Head of caudate nucleus (tissue), 42 donors: ENCODE measurements around the gene FANCG.
A peak's percentile ranks its signal among the peaks of the same experiment; 100 is the strongest.

Experiments
- DNase-seq, 42 donors: peaks; one replicate each; pipeline versions ENCODE4 v3.0.0 to v3.0.0-alpha.2; 2020 to 2021; ENCODE audit warnings: mixed read lengths in 7 of 42
- intact Hi-C: fragments of 100-400 bp; cut with DNase I; formaldehyde crosslinking; loops from one replicate; pipeline ENCODE4 v1.15.0; 2022

The FANCG gene

GRCh38 chr9:35105571-35106342 lies 26.0 kb upstream of the FANCG start:
- no peak for DNase-seq
- intact Hi-C loops, result no loop called here

GRCh38 chr9:35105126-35105525 lies 25.4 kb upstream of the FANCG start:
- peak in 2 of 42 donors; percentile 9 to 16 for DNase-seq
- intact Hi-C loops, result no loop called here

- intact Hi-C loops, result no loop called here
- DNase-seq, result peak in 17 of 42 donors; percentile 19 to 76 (median 43)
Measured at GRCh38 chr9:35104586-35104985, 24.8 kb upstream of the FANCG start.

- intact Hi-C loops, result no loop called here
- DNase-seq, result no peak
Measured at GRCh38 chr9:35103660-35104191, 24.0 kb upstream of the FANCG start.

GRCh38 chr9:35102769-35103659 lies 23.3 kb upstream of the FANCG start, which contains the start of gene STOML2:
TSS of gene STOML2 (minus strand) at chr9:35103131. CDS start at chr9:35103094, 37 bp downstream.
- intact Hi-C loops, result no loop called here
- DNase-seq, result peak; percentile 93 to 99 (median 97)

- peak in 2 of 42 donors; percentile 44 to 51 for DNase-seq
- intact Hi-C loops, result no loop called here
Measured at GRCh38 chr9:35102465-35102768, 22.7 kb upstream of the FANCG start.

GRCh38 chr9:35097573-35097972 lies 17.8 kb upstream of the FANCG start:
- intact Hi-C loops, result loop anchor here (2.0 to 10.0 kb wide), 2 partner anchors 25 to 203 kb away; partner anchors contain the start of gene VCP

GRCh38 chr9:35096035-35096849 lies 16.5 kb upstream of the FANCG start, which contains the start of gene PIGO:
TSS of gene PIGO (minus strand) at chr9:35096591. CDS start at chr9:35095565, 1,026 bp downstream.
- intact Hi-C loops, result loop anchor here (2.0 to 10.0 kb wide), 2 partner anchors 23 to 201 kb away; partner anchors contain the start of gene VCP
- DNase-seq, result peak; percentile 74 to 96 (median 90)

More at GRCh38 chr9:35097573-35097972, 17.8 kb upstream of the FANCG start:
- no peak for DNase-seq

GRCh38 chr9:35091536-35091935 lies 11.8 kb upstream of the FANCG start:
- no peak for DNase-seq
- intact Hi-C loops, result loop anchor here (10.0 kb wide), 1 partner anchor 197 kb away; a partner anchor contains a TSS

- no peak for DNase-seq
- intact Hi-C loops, result no loop called here
Measured at GRCh38 chr9:35089434-35089833, 9.7 kb upstream of the FANCG start.

GRCh38 chr9:35085078-35085477 lies 5.3 kb upstream of the FANCG start:
- DNase-seq, result no peak
- intact Hi-C loops, result no loop called here

- intact Hi-C loops, result loop anchor here (5.0 kb wide), 1 partner anchor 92 kb away; the partner anchor contains the start of gene DNAJB5
- DNase-seq, result no peak
Measured at GRCh38 chr9:35079041-35079425, 709 bp downstream of the FANCG start.

- DNase-seq, result no peak
- intact Hi-C loops, result loop anchor here (5.0 kb wide), 1 partner anchor 91 kb away; the partner anchor contains the start of gene DNAJB5
Measured at GRCh38 chr9:35078066-35078465, 1.7 kb downstream of the FANCG start.

GRCh38 chr9:35076848-35077247 lies 2.9 kb downstream of the FANCG start:
- DNase-seq, result no peak

GRCh38 chr9:35075358-35075757 lies 4.4 kb downstream of the FANCG start:
- intact Hi-C loops, result loop anchor here (5.0 kb wide), 1 partner anchor 88 kb away; the partner anchor contains the start of gene DNAJB5
- no peak for DNase-seq

More at GRCh38 chr9:35076848-35077247, 2.9 kb downstream of the FANCG start:
- intact Hi-C loops, result loop anchor here (5.0 kb wide), 1 partner anchor 90 kb away; the partner anchor contains the start of gene DNAJB5

- intact Hi-C loops, result loop anchor here (5.0 kb wide), 1 partner anchor 87 kb away; the partner anchor contains the start of gene DNAJB5
- DNase-seq, result no peak
Measured at GRCh38 chr9:35074791-35075190, 5.0 kb downstream of the FANCG start.

GRCh38 chr9:35074141-35074540 lies 5.6 kb downstream of the FANCG start:
- intact Hi-C loops, result no loop called here

GRCh38 chr9:35073279-35073612 lies 6.5 kb downstream of the FANCG start:
- intact Hi-C loops, result loop anchor here (2.0 kb wide), 1 partner anchor 24 kb away; the partner anchor contains the start of gene PIGO

More at GRCh38 chr9:35074141-35074540, 5.6 kb downstream of the FANCG start:
- DNase-seq, result no peak

More at GRCh38 chr9:35073279-35073612, 6.5 kb downstream of the FANCG start:
- no peak for DNase-seq
